Endodermal cell (in vitro differentiated cells): ENCODE results near the gene CDH2. TPM values are rescaled to one million over a fixed set of nuclear protein-coding genes. Genes with fewer than 3 reads are reported as not detected.

Source experiments
- DNase-seq: peaks from one replicate; pipeline ENCODE4 v3.0.0-alpha.2; 2017
- H3K27ac ChIP-seq: 2 replicates; pipeline ENCODE4 v1.5.1; 2013; ENCODE audit warnings: mild to moderate bottlenecking, low read depth, low read length, moderate library complexity
- H3K27me3 ChIP-seq: 2 replicates; pipeline ENCODE4 v1.6.1; 2013; ENCODE audit warnings: mild to moderate bottlenecking, low read length, moderate library complexity; ENCODE audit not compliant: insufficient read depth, control insufficient read depth, poor library complexity, severe bottlenecking
- H3K36me3 ChIP-seq: 2 replicates; pipeline ENCODE4 v1.7.0; 2013; ENCODE audit warnings: mild to moderate bottlenecking, low read length, moderate library complexity; ENCODE audit not compliant: control insufficient read depth, insufficient read depth
- H3K4me1 ChIP-seq: one replicate; pipeline ENCODE4 v1.7.0; 2013; ENCODE audit warnings: low read length; ENCODE audit not compliant: control insufficient read depth, insufficient read depth
- H3K4me3 ChIP-seq: 2 replicates; pipeline ENCODE4 v1.5.1; 2013; ENCODE audit warnings: mild to moderate bottlenecking, low read length, moderate library complexity
- H3K9ac ChIP-seq: 2 replicates; pipeline ENCODE4 v1.6.1; 2013; ENCODE audit warnings: mild to moderate bottlenecking, low read length, moderate library complexity; ENCODE audit not compliant: poor library complexity, severe bottlenecking; ENCODE audit errors: extremely low read depth
- H3K9me3 ChIP-seq: 2 replicates; pipeline ENCODE4 v1.6.1; 2013; ENCODE audit warnings: mild to moderate bottlenecking, low read length, moderate library complexity; ENCODE audit not compliant: control insufficient read depth
- H3K27ac Mint-ChIP-seq: 2 replicates; pipeline ENCODE4 v1.8.0; 2020; ENCODE audit warnings: mixed read lengths
- H3K27me3 Mint-ChIP-seq: 2 replicates; pipeline ENCODE4 v1.8.0; 2021; ENCODE audit warnings: mild to moderate bottlenecking, mixed read lengths; ENCODE audit not compliant: insufficient read depth
- H3K36me3 Mint-ChIP-seq: 2 replicates; pipeline ENCODE4 v1.8.0; 2020; ENCODE audit warnings: low read depth, mixed read lengths
- H3K4me1 Mint-ChIP-seq: 2 replicates; pipeline ENCODE4 v1.8.0; 2020; ENCODE audit warnings: mixed read lengths
- H3K4me3 Mint-ChIP-seq: 2 replicates; pipeline ENCODE4 v1.8.0; 2020; ENCODE audit warnings: mild to moderate bottlenecking, moderate library complexity, mixed read lengths
- H3K9me3 Mint-ChIP-seq: 2 replicates; pipeline ENCODE4 v1.8.0; 2020; ENCODE audit warnings: mild to moderate bottlenecking, mixed read lengths
- WGBS, 2 experiments: methylation state at CpG; one replicate each; pipeline versions ENCODE4 v1.1.5 to v1.1.7; 2013; ENCODE audit warnings: missing lambda C conversion rate in 2 of 2, mixed read lengths in 1 of 2; ENCODE audit not compliant: insufficient coverage in 1 of 2, insufficient read length in 1 of 2; 5-methylcytosine and 5-hydroxymethylcytosine counted together
- total RNA-seq, 2 donors: library from RNA; stranded (reverse); fragmentation: NEBNext Ultra II Directional in 1 of 2; extraction: Animal tissue kit (Norgen Biotek cat#: 25700) in 1 of 2; gene quantifications; 2 replicates in 1 of 2; 3 replicates in 1 of 2; pipeline ENCODE4 v1.2.1, GENCODE V29; 2021
- TF ChIP-seq, protein P1 (sequence below): fragments of 200-600 bp; sonication (generic); conservative IDR thresholded peaks from 2 replicates; pipeline ENCODE4 v1.5.0; 2021; ENCODE audit warnings: antibody characterized with exemption, mild to moderate bottlenecking

CDH2 gene
- total RNA-seq, 2 donors from 2014 or later = 486 to 572 TPM

DNA sequence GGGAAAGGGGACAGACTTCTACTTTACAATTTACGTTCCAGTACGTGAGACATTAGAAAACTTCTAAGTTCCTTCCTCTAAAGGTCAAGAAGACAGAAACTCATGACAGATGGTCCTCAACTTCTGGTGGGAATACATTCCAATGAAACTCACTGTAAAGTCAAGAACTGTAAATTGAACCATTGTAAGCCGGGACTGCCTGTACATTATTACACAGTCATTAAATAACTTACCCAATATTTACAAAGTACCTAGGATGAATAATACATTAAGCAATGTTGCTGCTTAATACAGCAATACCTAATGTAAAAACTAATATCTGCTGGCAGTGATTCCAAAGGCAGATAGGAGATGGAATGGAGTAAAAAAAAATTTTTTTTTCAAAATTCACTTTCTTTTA lies 51.9 kb downstream of the CDH2 start:
- Histone ChIP-seq H3K27ac (no peak overlapping the region), H3K9me3 (no peaks in the 10 kb centered on the region), H3K4me3 (no peak overlapping the region), H3K4me1 (peaks cover 34% of the 10 kb centered on the region), H3K36me3 (peaks cover 88% of the 10 kb centered on the region), H3K27me3 (no peaks in the 10 kb centered on the region), H3K9ac (no peak overlapping the region)
- peaks cover 61% of the 10 kb centered on the region for H3K4me1 Mint-ChIP-seq
- H3K27me3 Mint-ChIP-seq = no peaks in the 10 kb centered on the region
- no peaks in the 10 kb centered on the region for H3K9me3 Mint-ChIP-seq
- H3K36me3 Mint-ChIP-seq = peaks cover 15% of the 10 kb centered on the region
- TF ChIP-seq, protein P1, sequence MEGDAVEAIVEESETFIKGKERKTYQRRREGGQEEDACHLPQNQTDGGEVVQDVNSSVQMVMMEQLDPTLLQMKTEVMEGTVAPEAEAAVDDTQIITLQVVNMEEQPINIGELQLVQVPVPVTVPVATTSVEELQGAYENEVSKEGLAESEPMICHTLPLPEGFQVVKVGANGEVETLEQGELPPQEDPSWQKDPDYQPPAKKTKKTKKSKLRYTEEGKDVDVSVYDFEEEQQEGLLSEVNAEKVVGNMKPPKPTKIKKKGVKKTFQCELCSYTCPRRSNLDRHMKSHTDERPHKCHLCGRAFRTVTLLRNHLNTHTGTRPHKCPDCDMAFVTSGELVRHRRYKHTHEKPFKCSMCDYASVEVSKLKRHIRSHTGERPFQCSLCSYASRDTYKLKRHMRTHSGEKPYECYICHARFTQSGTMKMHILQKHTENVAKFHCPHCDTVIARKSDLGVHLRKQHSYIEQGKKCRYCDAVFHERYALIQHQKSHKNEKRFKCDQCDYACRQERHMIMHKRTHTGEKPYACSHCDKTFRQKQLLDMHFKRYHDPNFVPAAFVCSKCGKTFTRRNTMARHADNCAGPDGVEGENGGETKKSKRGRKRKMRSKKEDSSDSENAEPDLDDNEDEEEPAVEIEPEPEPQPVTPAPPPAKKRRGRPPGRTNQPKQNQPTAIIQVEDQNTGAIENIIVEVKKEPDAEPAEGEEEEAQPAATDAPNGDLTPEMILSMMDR = no peak
- no peak for DNase-seq
- peak overlapping the region; percentile 64 for H3K27ac Mint-ChIP-seq
- WGBS, 2 experiments = 94 to 96% methylated on average over 3 of the region's 3 CpGs
- no peak overlapping the region for H3K4me3 Mint-ChIP-seq

- H3K9ac ChIP-seq = no peak overlapping the region
- H3K27me3 Mint-ChIP-seq = no peaks in the 10 kb centered on the region
- H3K4me1 ChIP-seq = peaks cover 37% of the 10 kb centered on the region
- no peak overlapping the region for H3K4me3 ChIP-seq
- H3K27ac ChIP-seq = peak overlapping the region; percentile 15
- H3K4me1 Mint-ChIP-seq = peaks cover 62% of the 10 kb centered on the region
- H3K27me3 ChIP-seq = no peaks in the 10 kb centered on the region
- no peaks in the 10 kb centered on the region for H3K9me3 Mint-ChIP-seq
- DNase-seq = no peak
- H3K4me3 Mint-ChIP-seq = no peak overlapping the region
- TF ChIP-seq, protein P1 = no peak
- H3K9me3 ChIP-seq = no peaks in the 10 kb centered on the region
- peaks cover 20% of the 10 kb centered on the region for H3K36me3 Mint-ChIP-seq
- WGBS, 2 experiments = 92 to 94% methylated on average over 2 to 4 of the region's 4 CpGs
- H3K36me3 ChIP-seq = peaks cover 91% of the 10 kb centered on the region
- H3K27ac Mint-ChIP-seq = peak overlapping the region; percentile 64
Measured at GRCh38 chr18:28124131-28125029, 52.5 kb downstream of the CDH2 start.

- DNase-seq = no peak
- TF ChIP-seq, protein P1 = no peak
- Mint-ChIP-seq H3K36me3 (peaks cover 22% of the 10 kb centered on the region), H3K9me3 (no peaks in the 10 kb centered on the region), H3K4me1 (peaks cover 59% of the 10 kb centered on the region), H3K27me3 (no peaks in the 10 kb centered on the region), H3K27ac (no peak overlapping the region), H3K4me3 (no peak overlapping the region)
- Histone ChIP-seq H3K9me3 (no peaks in the 10 kb centered on the region), H3K9ac (no peak overlapping the region), H3K4me1 (peaks cover 36% of the 10 kb centered on the region), H3K27ac (no peak overlapping the region), H3K36me3 (peaks cover 94% of the 10 kb centered on the region), H3K27me3 (no peaks in the 10 kb centered on the region), H3K4me3 (no peak overlapping the region)
- 88 to 97% methylated on average over 2 to 3 of the region's 3 CpGs for WGBS, 2 experiments
Measured at GRCh38 chr18:28123401-28124030, 53.4 kb downstream of the CDH2 start.
